Neural cell (in vitro differentiated cells): ENCODE measurements around the gene CFAP92. TPM values are rescaled to one million over a fixed set of nuclear protein-coding genes. Genes with fewer than 3 reads are reported as not detected.
A peak's percentile ranks its signal among the peaks of the same experiment; 100 is the strongest.

Experiments used
- H2AFZ ChIP-seq: fragments of 200-600, 300-800 bp; sonication (generic), shearing (Covaris generic); 2 replicates; pipeline ENCODE4 v1.6.0; 2014; ENCODE audit warnings: low read depth, mild to moderate bottlenecking, antibody characterized with exemption, low read length, moderate library complexity
- H3F3A ChIP-seq: fragments of 200-600 bp; shearing (Covaris generic); 2 replicates; pipeline ENCODE4 v1.6.1; 2016; ENCODE audit warnings: mild to moderate bottlenecking, moderate library complexity, mixed read lengths, antibody characterized with exemption, low read length; ENCODE audit not compliant: insufficient read depth, poor library complexity, severe bottlenecking
- H3K27ac ChIP-seq: fragments of 200-600, 300-800 bp; sonication (generic), shearing (Covaris generic); 2 replicates; pipeline ENCODE4 v1.5.1; 2014; ENCODE audit warnings: mild to moderate bottlenecking, low read length, moderate library complexity
- H3K27me3 ChIP-seq: fragments of 300-800, 200-600 bp; sonication (generic), shearing (Covaris generic); 2 replicates; pipeline ENCODE4 v1.6.0; 2014; ENCODE audit warnings: mild to moderate bottlenecking, low read depth, low read length, moderate library complexity; ENCODE audit not compliant: insufficient read depth
- H3K36me3 ChIP-seq: fragments of 300-800, 200-600 bp; sonication (generic), shearing (Covaris generic); 2 replicates; pipeline ENCODE4 v1.5.1; 2014; ENCODE audit warnings: mild to moderate bottlenecking, antibody characterized with exemption, low read length, moderate library complexity; ENCODE audit not compliant: insufficient read depth
- H3K4me2 ChIP-seq: fragments of 300-800, 200-600 bp; sonication (generic), shearing (Covaris generic); 2 replicates; pipeline ENCODE4 v1.6.0; 2014; ENCODE audit warnings: mild to moderate bottlenecking, low read length
- H3K4me3 ChIP-seq: fragments of 300-800, 200-600 bp; sonication (generic), shearing (Covaris generic); 2 replicates; pipeline ENCODE4 v1.5.1; 2014; ENCODE audit warnings: mild to moderate bottlenecking, low read length, moderate library complexity
- H3K79me2 ChIP-seq: fragments of 200-600 bp; shearing (Covaris generic); replicated peaks from 2 replicates; pipeline ENCODE4 v1.6.0; 2014; ENCODE audit warnings: mild to moderate bottlenecking, low read length, moderate library complexity; ENCODE audit not compliant: insufficient read depth
- H3K9ac ChIP-seq: fragments of 300-800, 200-600 bp; sonication (generic), shearing (Covaris generic); 2 replicates; pipeline ENCODE4 v1.6.1; 2016; ENCODE audit warnings: mild to moderate bottlenecking, low read length, mixed read lengths
- H3K9me2 ChIP-seq: fragments of 200-600 bp; shearing (Covaris generic); 2 replicates; pipeline ENCODE4 v1.6.1; 2016; ENCODE audit warnings: mild to moderate bottlenecking, low read length, mixed read lengths; ENCODE audit not compliant: insufficient read depth
- H3K9me3 ChIP-seq: fragments of 200-600, 300-800 bp; sonication (generic), shearing (Covaris generic); 2 replicates; pipeline ENCODE4 v1.6.1; 2016; ENCODE audit warnings: mild to moderate bottlenecking, mixed run types, low read length, moderate library complexity, mixed read lengths
- H4K20me1 ChIP-seq: fragments of 200-600 bp; shearing (Covaris generic); 2 replicates; pipeline ENCODE4 v1.6.1; 2016; ENCODE audit warnings: mild to moderate bottlenecking, mixed run types; ENCODE audit not compliant: insufficient read depth
- EP300 ChIP-seq: fragments of 450-650 bp; conservative IDR thresholded peaks from 2 replicates; pipeline ENCODE4 v1.6.1; 2014; ENCODE audit warnings: antibody characterized with exemption, mild to moderate bottlenecking, moderate library complexity; ENCODE audit not compliant: poor library complexity, severe bottlenecking
- EZH2 ChIP-seq: fragments of 200-600, 300-800 bp; shearing (Covaris generic), sonication (generic); IDR thresholded peaks from 2 replicates; pipeline ENCODE4 v1.6.1; 2014; ENCODE audit warnings: antibody characterized with exemption, low read length, borderline replicate concordance, mild to moderate bottlenecking; ENCODE audit not compliant: insufficient read depth, poor library complexity, severe bottlenecking
- MXI1 ChIP-seq: fragments of 450-650 bp; conservative IDR thresholded peaks from 2 replicates; pipeline ENCODE4 v1.6.1; 2014; ENCODE audit warnings: antibody characterized with exemption, mild to moderate bottlenecking; ENCODE audit not compliant: poor library complexity, severe bottlenecking
- POLR2AphosphoS5 ChIP-seq: IDR thresholded peaks from 2 replicates; pipeline ENCODE4 v1.6.1; 2012
- RAD21 ChIP-seq: fragments of 450-650 bp; conservative IDR thresholded peaks from 2 replicates; pipeline ENCODE4 v1.6.1; 2014; ENCODE audit warnings: antibody characterized with exemption, mild to moderate bottlenecking, moderate library complexity
- SMC3 ChIP-seq: fragments of 450-650 bp; conservative IDR thresholded peaks from 2 replicates; pipeline ENCODE4 v1.6.1; 2014; ENCODE audit warnings: antibody characterized with exemption, mild to moderate bottlenecking, moderate library complexity; ENCODE audit not compliant: poor library complexity
- TAF1 ChIP-seq: IDR thresholded peaks from 2 replicates; pipeline ENCODE4 v1.6.1; 2012; ENCODE audit warnings: low read depth
- polyA plus RNA-seq: library from polyadenylated mRNA; depleted of rRNA; stranded (reverse); fragments of >200 nt; gene quantifications from 2 replicates; pipeline ENCODE4 v1.2.3, GENCODE V29; 2014
- TF ChIP-seq, protein P1 (sequence below): fragments of 450-650 bp; IDR thresholded peaks from 2 replicates; pipeline ENCODE4 v1.5.1; 2014; ENCODE audit warnings: antibody characterized with exemption, mild to moderate bottlenecking, moderate library complexity; ENCODE audit not compliant: poor library complexity, severe bottlenecking
- TF ChIP-seq, protein P2 (sequence below): IDR thresholded peaks from 2 replicates; pipeline ENCODE4 v1.6.1; 2012; ENCODE audit warnings: borderline replicate concordance

Gene CFAP92
- polyA plus RNA-seq, 1 donor from 2014 or later = 0.69 TPM

DNA sequence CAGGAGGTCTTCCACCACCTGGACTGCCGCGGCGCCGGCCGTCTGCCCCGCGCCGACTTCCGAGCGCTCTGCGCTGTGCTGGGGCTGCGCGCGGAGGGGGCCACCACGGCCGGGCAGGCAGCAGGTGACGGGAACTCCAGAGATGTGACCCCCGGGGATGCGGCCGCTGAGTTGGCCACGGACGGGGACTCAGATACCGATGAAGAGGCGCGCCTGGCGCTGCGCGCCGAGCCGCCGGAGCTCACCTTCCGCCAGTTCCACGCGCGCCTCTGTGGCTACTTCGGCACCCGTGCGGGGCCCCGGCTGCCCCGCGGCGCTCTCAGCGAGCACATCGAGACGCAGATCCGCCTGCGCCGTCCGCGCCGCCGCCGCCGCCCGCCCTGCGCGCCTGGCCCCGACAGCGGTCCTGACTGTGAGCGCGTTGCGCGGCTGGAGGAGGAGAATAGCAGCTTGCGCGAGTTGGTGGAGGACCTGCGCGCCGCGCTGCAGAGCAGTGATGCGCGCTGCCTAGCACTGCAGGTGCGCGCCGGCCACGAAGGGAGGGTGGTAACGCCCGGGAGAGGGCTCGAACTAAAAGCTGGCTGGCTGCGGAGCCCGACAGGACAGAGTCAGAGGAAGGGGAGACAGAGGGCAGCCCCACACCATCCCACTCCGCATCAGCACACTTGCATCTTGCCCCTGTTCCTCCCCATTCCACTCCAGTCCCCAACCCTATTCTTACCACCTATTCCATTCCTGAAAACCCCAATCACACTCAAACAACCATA, 8.1 kb upstream of the CFAP92 start:
- TF ChIP-seq, protein P1, sequence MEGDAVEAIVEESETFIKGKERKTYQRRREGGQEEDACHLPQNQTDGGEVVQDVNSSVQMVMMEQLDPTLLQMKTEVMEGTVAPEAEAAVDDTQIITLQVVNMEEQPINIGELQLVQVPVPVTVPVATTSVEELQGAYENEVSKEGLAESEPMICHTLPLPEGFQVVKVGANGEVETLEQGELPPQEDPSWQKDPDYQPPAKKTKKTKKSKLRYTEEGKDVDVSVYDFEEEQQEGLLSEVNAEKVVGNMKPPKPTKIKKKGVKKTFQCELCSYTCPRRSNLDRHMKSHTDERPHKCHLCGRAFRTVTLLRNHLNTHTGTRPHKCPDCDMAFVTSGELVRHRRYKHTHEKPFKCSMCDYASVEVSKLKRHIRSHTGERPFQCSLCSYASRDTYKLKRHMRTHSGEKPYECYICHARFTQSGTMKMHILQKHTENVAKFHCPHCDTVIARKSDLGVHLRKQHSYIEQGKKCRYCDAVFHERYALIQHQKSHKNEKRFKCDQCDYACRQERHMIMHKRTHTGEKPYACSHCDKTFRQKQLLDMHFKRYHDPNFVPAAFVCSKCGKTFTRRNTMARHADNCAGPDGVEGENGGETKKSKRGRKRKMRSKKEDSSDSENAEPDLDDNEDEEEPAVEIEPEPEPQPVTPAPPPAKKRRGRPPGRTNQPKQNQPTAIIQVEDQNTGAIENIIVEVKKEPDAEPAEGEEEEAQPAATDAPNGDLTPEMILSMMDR = no peak
- TF ChIP-seq MXI1 (peak; percentile 42), POLR2AphosphoS5 (peak; percentile 44)
- Histone ChIP-seq H3K4me2 (peak overlapping the region; percentile 14), H3K4me3 (peak overlapping the region; percentile 77), H2AFZ (no peak overlapping the region), H3K9ac (peak overlapping the region; percentile 25), H3K9me2 (no peaks in the 10 kb centered on the region), H3K79me2 (no peaks in the 10 kb centered on the region), H3K9me3 (no peaks in the 10 kb centered on the region), H3K27me3 (peaks cover 46% of the 10 kb centered on the region), H3K27ac (no peak overlapping the region), H3F3A (no peaks in the 10 kb centered on the region), H3K36me3 (no peaks in the 10 kb centered on the region), H4K20me1 (no peaks in the 10 kb centered on the region)

DNA sequence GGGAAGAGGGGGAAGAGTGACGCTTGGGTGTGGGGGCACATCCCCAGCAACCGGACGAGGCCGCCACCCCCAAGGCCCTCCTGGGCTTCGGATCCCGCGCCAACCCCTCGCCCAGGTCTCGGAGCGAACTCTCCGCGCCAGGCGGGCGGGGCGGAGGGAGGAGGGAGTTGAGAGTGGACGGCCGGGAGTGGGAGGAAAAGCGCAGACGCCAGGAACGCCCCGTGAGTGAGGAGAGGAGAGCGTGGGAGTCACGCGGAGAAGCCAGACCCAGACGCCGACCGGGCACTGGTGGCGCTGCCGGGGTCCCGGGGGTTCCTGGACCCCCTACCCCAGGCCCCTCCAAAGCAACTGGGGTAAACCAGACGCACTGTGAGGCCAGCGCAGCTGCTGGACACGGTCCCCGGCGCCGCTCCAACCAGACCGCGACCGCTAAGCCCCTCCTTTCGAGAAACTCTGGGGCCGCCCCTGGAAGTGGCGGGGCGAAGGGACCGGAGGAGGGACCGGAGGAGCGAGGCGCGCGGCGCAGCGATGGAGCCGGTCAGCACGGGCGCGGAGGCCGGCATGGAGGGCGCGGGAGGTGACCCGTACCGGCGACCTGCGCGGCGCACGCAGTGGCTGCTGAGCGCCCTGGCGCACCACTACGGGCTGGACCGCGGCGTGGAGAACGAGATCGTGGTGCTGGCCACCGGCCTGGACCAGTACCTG, 7.4 kb upstream of the CFAP92 start, which contains the start of gene EFCC1:
Gene EFCC1 (plus strand): TSS at position 204 of the 705 bp plus-strand sequence. CDS start 325 bp downstream, at position 529.
- no peak within 1 kb of the TSS for H2AFZ ChIP-seq

More for the DNA sequence above, 7.4 kb upstream of the CFAP92 start, which contains the start of gene EFCC1:
- no peak for TF ChIP-seq RAD21
- TF ChIP-seq POLR2AphosphoS5 = no peak
- TF ChIP-seq, protein P1 = no peak
- no peak for TF ChIP-seq EZH2
- TF ChIP-seq SMC3 = no peak
- no peak for TF ChIP-seq TAF1
- TF ChIP-seq, protein P2, sequence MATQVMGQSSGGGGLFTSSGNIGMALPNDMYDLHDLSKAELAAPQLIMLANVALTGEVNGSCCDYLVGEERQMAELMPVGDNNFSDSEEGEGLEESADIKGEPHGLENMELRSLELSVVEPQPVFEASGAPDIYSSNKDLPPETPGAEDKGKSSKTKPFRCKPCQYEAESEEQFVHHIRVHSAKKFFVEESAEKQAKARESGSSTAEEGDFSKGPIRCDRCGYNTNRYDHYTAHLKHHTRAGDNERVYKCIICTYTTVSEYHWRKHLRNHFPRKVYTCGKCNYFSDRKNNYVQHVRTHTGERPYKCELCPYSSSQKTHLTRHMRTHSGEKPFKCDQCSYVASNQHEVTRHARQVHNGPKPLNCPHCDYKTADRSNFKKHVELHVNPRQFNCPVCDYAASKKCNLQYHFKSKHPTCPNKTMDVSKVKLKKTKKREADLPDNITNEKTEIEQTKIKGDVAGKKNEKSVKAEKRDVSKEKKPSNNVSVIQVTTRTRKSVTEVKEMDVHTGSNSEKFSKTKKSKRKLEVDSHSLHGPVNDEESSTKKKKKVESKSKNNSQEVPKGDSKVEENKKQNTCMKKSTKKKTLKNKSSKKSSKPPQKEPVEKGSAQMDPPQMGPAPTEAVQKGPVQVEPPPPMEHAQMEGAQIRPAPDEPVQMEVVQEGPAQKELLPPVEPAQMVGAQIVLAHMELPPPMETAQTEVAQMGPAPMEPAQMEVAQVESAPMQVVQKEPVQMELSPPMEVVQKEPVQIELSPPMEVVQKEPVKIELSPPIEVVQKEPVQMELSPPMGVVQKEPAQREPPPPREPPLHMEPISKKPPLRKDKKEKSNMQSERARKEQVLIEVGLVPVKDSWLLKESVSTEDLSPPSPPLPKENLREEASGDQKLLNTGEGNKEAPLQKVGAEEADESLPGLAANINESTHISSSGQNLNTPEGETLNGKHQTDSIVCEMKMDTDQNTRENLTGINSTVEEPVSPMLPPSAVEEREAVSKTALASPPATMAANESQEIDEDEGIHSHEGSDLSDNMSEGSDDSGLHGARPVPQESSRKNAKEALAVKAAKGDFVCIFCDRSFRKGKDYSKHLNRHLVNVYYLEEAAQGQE = no peak
- no peak for TF ChIP-seq MXI1
- no peak for TF ChIP-seq EP300
- Histone ChIP-seq H3F3A (no peaks in the 10 kb centered on the region), H3K4me2 (peak within 1 kb of the TSS; percentile 14), H3K27me3 (peaks cover 46% of the 10 kb centered on the region), H3K9ac (peak within 1 kb of the TSS; percentile 25), H3K79me2 (no peaks in the 10 kb centered on the region), H3K9me3 (no peaks in the 10 kb centered on the region), H3K4me3 (peak within 1 kb of the TSS; percentile 77), H4K20me1 (no peaks in the 10 kb centered on the region), H3K9me2 (no peaks in the 10 kb centered on the region), H3K27ac (no peak within 1 kb of the TSS), H3K36me3 (no peaks in the 10 kb centered on the region)
